IPS DF 19.7 (cell line): ENCODE data around the gene ALDH2.
"Not testable (repeated sequence)": the region's sequence is repeated elsewhere in the genome, so short reads cannot be mapped to it uniquely, and the experiment has no call there.

Source experiments
- DNase-seq: peaks from one replicate; pipeline ENCODE4 v3.0.0-alpha.2; 2013; ENCODE audit warnings: low read depth, low spot score

The ALDH2 gene

DNA sequence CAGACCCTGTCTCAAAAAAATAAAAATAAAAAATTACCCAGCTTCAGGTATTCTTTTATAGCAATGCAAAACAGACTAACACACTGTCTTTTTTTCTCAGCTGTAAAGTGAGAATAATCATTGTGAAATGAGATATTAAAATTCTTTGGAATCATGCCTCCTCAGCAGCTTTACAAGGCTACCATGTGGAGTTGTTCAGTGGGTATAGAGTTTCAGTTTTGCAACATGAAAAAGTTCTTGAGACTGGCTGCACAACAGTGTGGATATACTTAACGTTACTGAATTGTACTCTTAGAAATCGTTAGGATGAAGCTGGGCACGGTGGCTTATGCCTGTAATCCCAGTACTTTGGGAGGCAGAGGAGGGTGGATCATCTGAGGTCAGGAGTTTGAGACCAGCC lies 59.6 kb downstream of the ALDH2 start:
- DNase-seq: no peak

DNA sequence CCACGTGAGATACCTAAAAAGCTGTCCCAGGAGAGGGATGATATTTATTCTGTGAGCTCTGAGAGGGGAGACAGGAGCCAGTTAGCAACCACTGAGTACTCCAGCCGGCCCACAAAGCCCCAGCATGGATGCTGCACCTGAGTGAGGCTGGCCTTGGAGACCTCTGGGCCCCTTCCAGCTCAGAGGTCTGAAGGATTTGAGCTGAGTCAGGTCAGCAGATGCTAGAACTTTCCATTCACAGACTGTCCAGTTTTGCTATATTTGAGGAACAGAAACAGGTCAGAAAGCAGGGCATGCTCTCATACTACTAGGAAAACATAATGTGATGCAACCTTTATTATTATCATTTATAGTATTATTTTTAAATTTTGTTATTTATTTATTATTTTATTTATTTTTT lies 60.3 kb downstream of the ALDH2 start:
- DNase-seq: no peak

DNA sequence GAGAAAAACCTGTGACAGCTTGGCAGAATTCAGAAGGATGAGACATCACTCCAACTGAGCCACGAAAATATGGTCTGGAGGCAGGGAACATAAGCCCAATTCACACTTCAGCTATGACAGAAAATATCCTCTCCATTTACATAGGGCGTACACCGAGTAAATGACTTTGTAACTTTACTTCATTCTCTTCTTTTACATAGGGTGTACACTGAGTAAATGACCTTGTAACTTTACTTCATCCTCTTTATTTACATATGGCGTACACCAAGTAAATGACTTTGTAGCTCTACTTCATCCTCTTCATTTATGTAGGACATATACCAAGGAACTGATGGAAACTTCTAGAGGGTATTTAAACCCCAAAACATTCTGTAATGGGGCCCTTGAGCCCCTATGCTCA lies 61.2 kb downstream of the ALDH2 start:
- DNase-seq: no peak

DNA sequence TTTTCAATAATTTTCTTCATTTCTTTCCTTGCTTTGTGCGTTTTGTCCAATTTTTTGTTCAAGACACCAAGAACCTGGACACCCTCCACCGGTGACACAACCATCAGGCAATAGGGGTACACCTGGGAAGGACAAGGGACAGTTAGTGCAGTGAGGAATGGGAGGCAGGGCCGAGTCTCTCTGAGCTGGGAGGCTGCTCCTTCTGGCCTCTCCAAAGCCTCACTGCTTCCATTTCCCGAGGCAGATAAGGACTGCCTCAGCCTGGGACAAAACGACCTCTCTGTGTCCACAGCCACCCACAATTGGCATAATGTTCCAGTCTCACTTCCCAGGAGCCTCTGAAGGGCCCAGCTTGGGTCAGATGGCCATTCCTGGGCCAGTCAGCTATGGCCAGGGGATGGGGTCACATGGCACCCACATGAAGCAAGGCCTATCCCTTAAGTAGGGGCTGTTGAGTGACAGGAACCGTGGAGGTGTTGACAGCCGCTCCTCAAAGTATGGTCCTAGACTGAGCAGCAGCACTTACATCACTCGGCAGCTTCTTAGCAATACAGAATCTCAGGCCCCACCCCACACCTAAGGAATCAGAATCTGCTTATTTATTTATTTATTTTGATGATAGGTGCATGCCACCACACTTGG lies 61.7 kb downstream of the ALDH2 start:
- DNase-seq: no peak

DNA sequence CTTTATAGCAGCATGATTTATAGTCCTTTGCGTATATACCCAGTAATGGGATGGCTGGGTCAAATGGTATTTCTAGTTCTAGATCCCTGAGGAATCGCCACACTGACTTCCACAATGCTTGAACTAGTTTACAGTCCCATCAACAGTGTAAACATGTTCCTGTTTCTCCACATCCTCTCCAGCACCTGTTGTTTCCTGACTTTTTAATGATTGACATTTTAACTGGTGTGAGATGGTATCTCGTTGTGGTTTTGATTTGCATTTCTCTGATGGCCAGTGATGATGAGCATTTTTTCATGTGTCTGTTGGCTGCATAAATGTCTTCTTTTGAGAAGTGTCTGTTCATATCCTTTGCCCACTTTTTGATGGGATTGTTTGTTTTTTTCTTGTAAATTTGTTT lies 62.9 kb downstream of the ALDH2 start:
- not testable (repeated sequence) for DNase-seq

DNA sequence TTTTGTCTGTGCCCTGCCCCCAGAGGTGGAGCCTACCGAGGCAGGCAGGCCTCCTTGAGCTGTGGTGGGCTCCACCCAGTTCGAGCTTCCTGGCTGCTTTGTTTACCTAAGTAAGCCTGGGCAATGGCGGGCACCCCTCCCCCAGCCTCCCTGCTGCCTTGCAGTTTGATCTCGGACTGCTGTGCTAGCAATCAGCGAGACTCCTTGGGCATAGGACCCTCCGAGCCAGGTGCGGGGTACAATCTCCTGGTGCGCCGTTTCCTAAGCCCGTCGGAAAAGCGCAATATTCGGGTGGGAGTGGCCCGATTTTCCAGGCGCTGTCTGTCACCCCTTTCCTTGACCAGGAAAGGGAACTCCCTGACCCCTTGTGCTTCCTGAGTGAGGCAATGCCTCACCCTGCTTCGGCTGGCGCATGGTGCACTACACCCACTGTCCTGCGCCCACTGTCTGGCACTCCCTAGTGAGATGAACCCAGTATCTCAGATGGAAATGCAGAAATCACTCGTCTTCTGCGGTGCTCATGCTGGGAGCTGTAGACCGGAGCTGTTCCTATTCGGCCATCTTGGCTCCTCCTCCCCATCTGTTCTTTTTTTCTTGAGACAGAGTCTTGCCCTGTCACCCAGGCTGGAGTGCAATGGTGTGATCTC lies 68.1 kb downstream of the ALDH2 start:
- DNase-seq: not testable (repeated sequence)

DNA sequence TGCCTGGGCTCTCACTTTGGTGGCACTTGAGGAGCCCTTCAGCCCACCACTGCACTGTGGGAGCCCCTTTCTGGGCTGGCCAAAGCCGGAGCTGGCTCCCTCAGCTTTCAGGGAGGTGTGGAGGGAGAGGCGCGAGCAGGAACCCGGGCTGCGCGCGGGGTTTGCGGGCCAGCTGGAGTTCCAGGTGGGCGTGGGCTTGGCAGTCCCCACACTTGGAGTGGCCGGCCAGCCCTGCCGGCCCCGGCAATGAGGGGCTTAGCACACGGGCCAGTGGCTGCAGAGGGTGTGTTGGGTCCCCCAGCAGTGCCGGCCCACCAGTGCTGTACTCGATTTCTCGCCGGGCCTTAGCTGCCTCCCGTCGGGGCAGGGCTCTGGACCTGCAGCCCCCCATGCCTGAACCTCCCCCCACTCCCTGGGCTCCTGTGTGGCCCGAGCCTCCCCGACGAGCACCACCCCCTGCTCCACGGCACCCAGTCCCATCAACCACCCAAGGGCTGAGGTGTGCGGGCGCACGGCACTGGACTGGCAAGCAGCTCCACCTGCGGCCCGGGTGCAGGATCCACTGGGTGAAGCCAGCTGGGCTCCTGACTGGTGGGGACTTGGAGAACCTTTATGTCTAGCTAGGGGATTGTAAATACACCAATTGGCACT lies 68.9 kb downstream of the ALDH2 start:
- DNase-seq: not testable (repeated sequence)

DNA sequence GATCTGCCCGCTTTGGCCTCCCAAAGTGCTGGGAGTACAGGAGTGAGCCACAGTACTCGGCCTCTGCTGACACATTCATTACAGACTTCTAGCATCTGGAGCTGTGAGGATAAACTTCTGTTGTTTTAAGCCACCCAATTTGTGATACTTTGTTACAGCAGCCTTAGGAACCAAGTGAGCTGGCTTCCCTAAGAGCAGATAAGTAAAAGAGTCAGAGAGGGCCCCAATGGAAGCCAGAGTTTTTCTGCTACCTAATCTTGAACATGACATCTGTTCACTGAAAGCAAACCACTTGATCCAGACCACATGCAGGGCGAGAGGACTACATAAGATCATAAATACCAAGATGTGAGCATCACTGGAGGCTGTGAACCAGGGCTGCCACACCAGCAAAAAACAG lies 71.6 kb downstream of the ALDH2 start:
- no peak for DNase-seq

DNA sequence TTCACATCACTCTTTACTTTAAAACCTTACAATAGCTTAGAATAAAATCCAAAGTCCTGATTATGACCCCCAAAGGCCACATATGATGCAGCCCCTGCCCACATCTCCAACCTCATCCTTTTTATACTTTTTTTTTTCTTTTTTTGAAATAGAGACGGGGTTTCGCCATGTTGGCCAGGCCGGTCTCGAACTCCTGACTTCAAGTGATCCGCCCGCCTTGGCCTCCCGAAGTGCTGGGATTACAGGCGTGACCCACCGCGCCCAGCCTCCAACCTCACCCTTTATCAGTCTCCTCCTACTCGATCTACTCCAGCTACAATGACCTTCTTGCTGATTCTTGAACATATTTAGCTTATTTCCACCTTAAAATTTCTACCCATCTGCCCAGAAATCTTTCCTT lies 74.1 kb downstream of the ALDH2 start:
- no peak for DNase-seq

DNA sequence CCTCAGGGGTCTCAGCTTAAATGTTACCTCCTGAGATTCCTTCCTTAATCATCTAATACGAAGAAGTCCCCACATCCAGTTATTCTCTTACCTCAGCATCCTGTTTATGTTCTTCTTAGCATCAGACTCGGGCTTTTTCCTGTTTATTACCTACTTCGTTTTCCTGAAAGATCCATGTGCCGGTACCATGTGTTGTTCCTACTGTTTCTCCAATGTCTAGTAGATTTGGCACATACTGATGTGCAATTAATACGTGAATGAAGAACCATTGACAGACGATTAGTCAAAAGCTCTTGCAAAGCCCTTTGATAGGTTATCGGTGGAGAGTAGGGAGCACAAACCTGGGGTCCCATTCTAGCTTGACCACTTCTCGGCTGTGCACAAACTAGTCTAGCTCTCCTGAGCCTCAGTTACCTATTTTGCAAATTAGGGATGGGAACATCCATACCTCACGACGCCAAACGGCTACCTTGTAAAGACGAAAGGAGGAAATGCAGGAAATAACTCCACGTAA lies 74.6 kb downstream of the ALDH2 start:
- no peak for DNase-seq

DNA sequence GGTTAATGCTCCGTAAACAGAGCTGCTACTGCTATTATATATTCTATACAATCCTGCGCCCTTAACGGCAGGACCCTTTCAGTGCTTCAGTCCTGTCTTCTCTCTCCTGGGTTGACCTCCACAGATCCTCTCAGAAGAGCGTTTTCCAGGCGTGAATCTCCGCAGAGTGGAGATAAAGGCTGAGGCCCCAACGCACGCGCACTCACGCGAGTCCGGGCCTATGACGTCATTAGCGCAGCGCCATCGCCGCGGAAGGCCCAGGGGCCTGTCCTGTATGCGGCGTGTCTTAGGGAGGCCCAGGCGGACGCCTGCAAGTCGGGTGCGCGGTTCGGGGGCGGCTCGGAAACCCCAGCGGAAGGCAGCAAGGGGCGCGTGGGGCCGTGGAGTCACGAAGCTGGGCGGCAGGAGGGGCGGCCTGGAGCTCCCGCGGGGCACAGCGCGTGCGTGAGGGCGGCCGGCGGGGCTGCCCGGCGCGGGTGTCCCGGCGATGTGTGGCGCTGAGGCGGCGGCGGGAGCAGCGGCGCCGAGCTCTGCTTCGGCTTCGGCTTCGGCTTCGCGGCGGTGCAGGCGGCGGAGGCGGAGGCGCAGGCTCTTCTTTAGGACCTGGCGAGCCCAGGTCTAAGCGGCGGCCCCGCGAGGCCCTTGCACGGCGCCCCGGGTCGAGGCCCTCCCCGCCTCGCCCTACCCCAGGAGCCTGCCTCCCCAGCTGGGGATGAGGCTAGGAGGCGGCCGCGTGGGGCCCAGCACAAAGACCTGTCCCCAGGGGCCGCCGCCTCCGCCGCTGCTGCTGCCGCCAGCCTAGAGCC lies 75.2 kb downstream of the ALDH2 start, which contains the start of gene MAPKAPK5:
Gene MAPKAPK5, plus strand, starts transcription at position 479 of the 806 bp plus-strand sequence. CDS start 506 bp downstream, outside the sequence.
- DNase-seq: peak; percentile 75

DNA sequence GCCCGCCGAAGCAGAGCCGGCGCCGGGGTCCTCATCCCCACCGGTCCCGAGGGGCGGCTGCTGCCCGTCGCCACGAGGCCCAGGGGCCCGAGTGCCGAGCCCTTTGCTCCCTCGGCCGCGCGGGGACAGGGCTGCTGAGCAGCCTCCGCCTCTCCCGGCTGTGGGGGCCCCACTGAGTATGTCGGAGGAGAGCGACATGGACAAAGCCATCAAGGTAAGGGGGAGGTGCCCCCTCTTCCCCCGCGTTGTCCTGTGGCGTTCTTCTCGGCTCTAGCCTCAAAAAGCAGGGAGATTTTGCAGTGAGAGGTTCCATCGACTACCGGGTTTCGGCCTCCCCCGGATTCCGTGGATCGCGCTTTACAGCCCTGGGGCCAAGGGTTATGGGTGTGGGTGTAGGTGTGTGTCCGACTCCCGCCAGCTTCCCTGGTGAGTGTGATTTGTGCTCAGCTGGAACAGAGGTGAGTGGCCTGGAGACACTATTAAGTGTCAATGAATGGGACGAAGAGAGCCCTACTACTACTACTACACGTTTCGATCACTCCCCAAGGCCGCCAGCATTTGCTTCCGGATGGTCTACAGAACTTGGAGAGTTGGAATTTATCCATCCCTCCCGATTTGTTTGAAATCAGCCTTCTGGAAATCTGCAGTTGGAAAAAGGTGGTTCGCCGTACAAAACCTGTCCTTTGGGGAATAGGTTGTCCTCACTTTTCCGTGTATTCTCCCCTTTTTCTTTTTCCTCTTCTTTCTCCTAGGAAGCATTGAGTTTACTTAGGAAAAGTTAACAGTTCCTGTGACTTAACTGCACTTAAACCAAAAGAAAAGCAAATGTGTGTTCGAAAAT lies 76.0 kb downstream of the ALDH2 start:
- no peak for DNase-seq

DNA sequence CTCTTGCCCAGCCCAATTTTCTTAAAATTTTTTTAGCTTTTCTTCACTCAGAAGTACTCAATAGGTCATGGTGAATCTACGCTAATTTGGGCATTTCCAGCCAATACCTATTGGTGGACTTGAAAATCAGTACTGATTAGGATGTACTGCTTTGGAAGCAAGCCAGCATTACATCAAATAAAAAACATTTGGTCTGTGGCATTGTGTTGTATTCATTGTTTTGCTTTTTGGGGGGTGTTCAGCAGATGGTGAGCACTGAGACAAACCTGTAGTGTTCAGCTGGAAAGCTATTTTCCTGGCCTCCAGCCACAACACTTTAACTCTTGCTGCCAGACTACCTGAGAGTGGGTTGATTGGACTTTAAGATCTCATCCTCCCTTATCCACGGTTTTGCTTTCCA lies 79.3 kb downstream of the ALDH2 start:
- DNase-seq: no peak

DNA sequence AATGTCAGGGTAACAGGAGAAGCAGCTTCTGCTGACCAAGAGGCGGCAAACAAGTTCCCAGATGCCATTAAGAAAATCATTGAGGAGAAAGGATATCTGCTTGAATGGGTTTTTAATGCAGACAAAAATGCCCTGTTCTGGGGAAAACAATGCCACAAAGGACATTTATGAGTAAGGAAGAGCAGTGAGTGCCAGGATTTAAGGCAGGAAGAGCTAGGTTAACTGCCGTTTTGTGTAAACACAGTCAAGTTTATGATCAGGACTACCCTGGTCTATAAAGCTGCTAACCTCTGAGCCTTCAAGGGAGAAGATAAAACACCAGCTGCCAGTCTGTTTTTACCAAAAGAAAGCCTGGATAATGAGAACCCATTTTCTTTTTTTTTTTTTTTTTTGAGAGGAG lies 83.8 kb downstream of the ALDH2 start:
- DNase-seq: no peak

DNA sequence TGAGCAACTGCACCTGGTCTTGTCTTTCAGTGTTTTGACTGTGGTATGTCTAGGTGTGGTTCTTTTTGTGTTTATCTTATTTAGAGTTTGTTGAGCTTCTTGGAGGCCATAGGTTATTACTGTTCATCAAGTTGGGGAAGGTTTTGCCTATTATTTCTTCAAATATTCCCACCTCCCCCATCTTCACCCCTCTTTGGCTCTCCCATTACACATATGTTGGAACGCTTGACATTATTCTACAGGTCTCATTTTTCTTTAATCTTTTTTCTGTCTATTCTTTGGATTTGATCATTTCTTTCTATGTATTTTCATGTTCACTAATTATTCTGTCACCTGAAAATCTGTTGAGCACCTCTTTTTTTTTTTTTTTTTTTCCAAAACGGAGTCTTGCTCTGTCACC lies 91.5 kb downstream of the ALDH2 start:
- DNase-seq: no peak

DNA sequence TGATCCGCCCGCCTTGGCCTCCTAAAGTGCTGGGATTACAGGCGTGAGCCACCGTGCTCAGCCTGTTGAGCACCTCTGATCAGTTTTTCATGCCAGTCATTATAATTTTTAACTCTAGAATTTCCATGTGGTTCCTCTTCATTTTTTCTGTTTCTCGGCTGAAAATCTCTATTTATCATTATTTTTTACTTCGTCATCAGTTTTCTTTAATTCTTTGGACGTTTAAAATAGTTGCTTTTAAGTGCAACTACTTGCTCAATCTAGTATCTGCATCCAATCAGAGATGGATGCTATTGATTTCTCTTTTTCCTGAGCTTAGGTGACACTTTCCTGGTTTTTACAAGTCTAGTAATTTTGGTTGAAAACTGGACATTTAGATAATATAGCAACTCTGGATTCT lies 92.0 kb downstream of the ALDH2 start:
- no peak for DNase-seq

DNA sequence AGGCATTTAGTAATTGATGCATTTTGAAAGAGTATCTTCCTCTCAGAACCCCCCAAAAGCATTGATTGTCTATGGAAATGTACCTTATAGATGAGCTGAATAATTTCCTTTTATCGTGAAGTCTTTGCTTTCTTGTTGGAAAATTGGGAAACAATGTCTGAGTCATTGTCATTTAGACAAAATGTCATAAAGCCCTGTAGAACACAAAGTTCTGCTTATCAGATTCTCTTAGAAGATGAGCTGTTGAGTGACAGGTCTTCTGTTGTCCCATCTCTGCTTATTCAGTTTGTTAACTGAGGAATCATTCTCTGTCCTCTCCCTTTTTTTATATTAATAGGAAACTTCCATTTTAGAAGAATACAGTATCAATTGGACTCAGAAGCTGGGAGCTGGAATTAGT lies 98.2 kb downstream of the ALDH2 start:
- no peak for DNase-seq
